GM04504 (cell line): ENCODE results near the gene OLFM2.
"Not testable (repeated sequence)": the region's sequence is repeated elsewhere in the genome, so short reads cannot be mapped to it uniquely, and the experiment has no call there.

ENCODE experiments used
- DNase-seq: peaks from one replicate; pipeline ENCODE4 v3.0.0-alpha.2; 2012; ENCODE audit warnings: low read depth

The OLFM2 gene

GRCh38 chr19:9936326-9937000 is at the start of gene OLFM2:
Gene OLFM2, minus strand, starts transcription at chr19:9936515. Its CDS starts 149 bp downstream, at chr19:9936366.
- no peak for DNase-seq

GRCh38 chr19:9981406-9982260 is 45.3 kb upstream of the OLFM2 start:
- DNase-seq = no peak

GRCh38 chr19:9972103-9972502 is 35.8 kb upstream of the OLFM2 start:
- DNase-seq = no peak

GRCh38 chr19:9971166-9971897 is 35.0 kb upstream of the OLFM2 start:
- DNase-seq = no peak

- DNase-seq = no peak
These were observed 34.2 kb upstream of the OLFM2 start for GRCh38 chr19:9970481-9970880.

- DNase-seq = no peak
These were observed 33.3 kb upstream of the OLFM2 start for GRCh38 chr19:9969688-9969975.

GRCh38 chr19:9968820-9969687 is 32.7 kb upstream of the OLFM2 start:
- DNase-seq = no peak

- DNase-seq = no peak
These were observed 31.0 kb upstream of the OLFM2 start for GRCh38 chr19:9967326-9967725.

- DNase-seq = no peak
These were observed 30.1 kb upstream of the OLFM2 start for GRCh38 chr19:9966448-9966847.

- no peak for DNase-seq
These were observed 29.7 kb upstream of the OLFM2 start for GRCh38 chr19:9966024-9966423.

GRCh38 chr19:9962623-9963290 is 26.4 kb upstream of the OLFM2 start:
- no peak for DNase-seq

- DNase-seq = no peak
These were observed 24.8 kb upstream of the OLFM2 start for GRCh38 chr19:9961103-9961502.

- peak; percentile 85 for DNase-seq
These were observed 22.1 kb upstream of the OLFM2 start for GRCh38 chr19:9958379-9958821.

- no peak for DNase-seq
These were observed 20.6 kb upstream of the OLFM2 start for GRCh38 chr19:9956956-9957355.

GRCh38 chr19:9953802-9954542 is 17.7 kb upstream of the OLFM2 start:
- DNase-seq = no peak

GRCh38 chr19:9952276-9952675 is 16.0 kb upstream of the OLFM2 start:
- DNase-seq = no peak

GRCh38 chr19:9947441-9947840 is 11.1 kb upstream of the OLFM2 start:
- DNase-seq = no peak

GRCh38 chr19:9946528-9947125 is 10.3 kb upstream of the OLFM2 start:
- not testable (repeated sequence) for DNase-seq

GRCh38 chr19:9945319-9945966 is 9.1 kb upstream of the OLFM2 start:
- DNase-seq = peak; percentile 100

GRCh38 chr19:9943744-9944143 is 7.4 kb upstream of the OLFM2 start:
- no peak for DNase-seq
